Neural cell (in vitro differentiated cells): ENCODE results near the gene DPM3.

ENCODE experiments used
- CTCF ChIP-seq: fragments of 450-650 bp; IDR thresholded peaks from 2 replicates; pipeline ENCODE4 v1.5.1; 2014; ENCODE audit warnings: antibody characterized with exemption, mild to moderate bottlenecking, moderate library complexity; ENCODE audit not compliant: poor library complexity, severe bottlenecking
- EZH2 ChIP-seq: fragments of 200-600, 300-800 bp; shearing (Covaris generic), sonication (generic); IDR thresholded peaks from 2 replicates; pipeline ENCODE4 v1.6.1; 2014; ENCODE audit warnings: antibody characterized with exemption, low read length, borderline replicate concordance, mild to moderate bottlenecking; ENCODE audit not compliant: insufficient read depth, poor library complexity, severe bottlenecking
- MXI1 ChIP-seq: fragments of 450-650 bp; conservative IDR thresholded peaks from 2 replicates; pipeline ENCODE4 v1.6.1; 2014; ENCODE audit warnings: antibody characterized with exemption, mild to moderate bottlenecking; ENCODE audit not compliant: poor library complexity, severe bottlenecking
- POLR2AphosphoS5 ChIP-seq: IDR thresholded peaks from 2 replicates; pipeline ENCODE4 v1.6.1; 2012
- REST ChIP-seq: IDR thresholded peaks from 2 replicates; pipeline ENCODE4 v1.6.1; 2012; ENCODE audit warnings: borderline replicate concordance
- SMC3 ChIP-seq: fragments of 450-650 bp; conservative IDR thresholded peaks from 2 replicates; pipeline ENCODE4 v1.6.1; 2014; ENCODE audit warnings: antibody characterized with exemption, mild to moderate bottlenecking, moderate library complexity; ENCODE audit not compliant: poor library complexity
- TAF1 ChIP-seq: IDR thresholded peaks from 2 replicates; pipeline ENCODE4 v1.6.1; 2012; ENCODE audit warnings: low read depth

GRCh38 chr1:155105604-155106011 lies 34.7 kb downstream of the DPM3 start:
- TF ChIP-seq REST (no peak), CTCF (no peak), TAF1 (no peak), POLR2AphosphoS5 (no peak), MXI1 (no peak), SMC3 (no peak), EZH2 (no peak)
